Coronary artery (tissue), 2 donors: ENCODE measurements around the gene ERO1B.

Experiments used
- DNase-seq: peaks from one replicate; pipeline ENCODE4 v3.0.0-alpha.2; 2017; ENCODE audit warnings: low spot score
- H3K27ac ChIP-seq, 2 donors: fragments of 200-600 bp; sonication (generic); one replicate each; pipeline ENCODE4 v1.5.1; 2016 to 2019
- H3K4me3 ChIP-seq: fragments of 200-600 bp; sonication (generic); 2 replicates; pipeline ENCODE4 v1.5.1; 2016; ENCODE audit warnings: mild to moderate bottlenecking, moderate library complexity
- CTCF ChIP-seq: fragments of 200-600 bp; sonication (generic); IDR thresholded peaks from one replicate; pipeline ENCODE4 v1.5.1; 2019; ENCODE audit warnings: antibody characterized with exemption

The ERO1B gene

GRCh38 chr1:236209185-236209584, 72.6 kb downstream of the ERO1B start:
- Histone ChIP-seq H3K4me3 (no peak overlapping the region), H3K27ac (no peak overlapping the region)
- no peak for TF ChIP-seq CTCF
- no peak for DNase-seq

- no peak for TF ChIP-seq CTCF
- Histone ChIP-seq H3K27ac (peak overlapping the region in 1 of 2 donors; percentile 14), H3K4me3 (no peak overlapping the region)
- DNase-seq, result no peak
Measured at GRCh38 chr1:236207569-236207968, 74.2 kb downstream of the ERO1B start.

GRCh38 chr1:236207121-236207520, 74.6 kb downstream of the ERO1B start:
- H3K27ac ChIP-seq, result peak overlapping the region in 1 of 2 donors; percentile 14
- no peak for TF ChIP-seq CTCF
- H3K4me3 ChIP-seq, result no peak overlapping the region
- no peak for DNase-seq

- no peak for TF ChIP-seq CTCF
- H3K27ac ChIP-seq, result peak overlapping the region in 1 of 2 donors; percentile 4
- H3K4me3 ChIP-seq, result no peak overlapping the region
- no peak for DNase-seq
Measured at GRCh38 chr1:236206548-236206947, 75.2 kb downstream of the ERO1B start.

GRCh38 chr1:236204656-236205055, 77.1 kb downstream of the ERO1B start:
- H3K27ac ChIP-seq, result no peak overlapping the region
- TF ChIP-seq CTCF, result no peak
- H3K4me3 ChIP-seq, result no peak overlapping the region
- DNase-seq, result no peak

GRCh38 chr1:236204039-236204438, 77.7 kb downstream of the ERO1B start:
- TF ChIP-seq CTCF, result no peak
- Histone ChIP-seq H3K27ac (no peak overlapping the region), H3K4me3 (no peak overlapping the region)
- DNase-seq, result no peak

- DNase-seq, result no peak
- Histone ChIP-seq H3K4me3 (no peak overlapping the region), H3K27ac (no peak overlapping the region)
- TF ChIP-seq CTCF, result no peak
Measured at GRCh38 chr1:236201786-236202185, 80.0 kb downstream of the ERO1B start.
